ENCODE data around the gene IRAG1.

IRAG1 gene

GRCh38 chr11:10664496-10664895, 29.1 kb downstream of the IRAG1 start:
- DNase-seq = no peak

GRCh38 chr11:10663990-10664389, 29.6 kb downstream of the IRAG1 start:
- DNase-seq = no peak

GRCh38 chr11:10663365-10663764, 30.2 kb downstream of the IRAG1 start:
- no peak for DNase-seq

- no peak for DNase-seq
Observed at GRCh38 chr11:10660323-10660722, 33.2 kb downstream of the IRAG1 start.

DNA sequence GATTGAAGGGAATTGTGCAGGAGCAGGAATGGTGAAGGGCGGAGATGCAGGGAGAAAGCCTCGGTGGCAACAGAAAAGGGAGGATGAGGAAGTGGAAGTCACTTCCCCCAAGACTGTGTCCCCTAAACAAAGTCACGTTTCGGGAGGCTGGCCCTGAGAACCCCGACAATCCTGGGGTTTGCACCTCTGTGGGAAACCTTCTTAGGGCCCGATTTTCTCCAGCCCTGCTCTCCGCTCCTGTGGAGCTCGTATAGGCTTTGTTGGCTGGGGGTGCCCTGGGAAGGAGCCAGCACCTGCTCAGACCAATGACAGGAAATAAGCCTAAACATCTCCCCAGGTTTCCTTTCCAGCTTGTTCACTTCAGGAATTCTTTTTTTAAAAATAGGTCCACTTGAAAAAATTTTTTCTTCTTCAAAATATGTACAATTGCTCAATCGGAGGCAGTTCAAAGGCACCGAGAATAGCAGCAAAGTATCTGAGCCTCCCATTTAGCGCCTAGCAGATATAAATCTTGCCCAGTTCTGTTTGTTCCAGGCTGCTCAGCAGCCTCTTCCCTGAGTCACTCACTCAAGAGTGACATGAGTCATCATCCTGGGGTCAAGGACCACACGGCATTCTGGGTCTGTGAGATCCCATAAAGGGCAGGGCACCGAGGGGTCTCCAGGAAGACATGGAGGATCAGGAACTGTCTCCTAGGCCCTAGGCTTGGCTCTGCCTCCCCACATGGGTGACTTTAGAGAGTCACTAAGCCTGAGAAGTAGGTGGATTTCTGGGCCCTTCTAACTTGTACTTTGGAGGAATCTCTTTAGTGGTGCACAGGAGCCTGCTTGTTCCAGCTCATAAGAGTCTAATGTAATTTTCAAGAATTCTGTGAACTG, 34.0 kb downstream of the IRAG1 start:
- DNase-seq = no peak

GRCh38 chr11:10658621-10659338, 34.8 kb downstream of the IRAG1 start:
- no peak for DNase-seq

- no peak for DNase-seq
Observed at GRCh38 chr11:10657308-10658271, 36.0 kb downstream of the IRAG1 start.

DNA sequence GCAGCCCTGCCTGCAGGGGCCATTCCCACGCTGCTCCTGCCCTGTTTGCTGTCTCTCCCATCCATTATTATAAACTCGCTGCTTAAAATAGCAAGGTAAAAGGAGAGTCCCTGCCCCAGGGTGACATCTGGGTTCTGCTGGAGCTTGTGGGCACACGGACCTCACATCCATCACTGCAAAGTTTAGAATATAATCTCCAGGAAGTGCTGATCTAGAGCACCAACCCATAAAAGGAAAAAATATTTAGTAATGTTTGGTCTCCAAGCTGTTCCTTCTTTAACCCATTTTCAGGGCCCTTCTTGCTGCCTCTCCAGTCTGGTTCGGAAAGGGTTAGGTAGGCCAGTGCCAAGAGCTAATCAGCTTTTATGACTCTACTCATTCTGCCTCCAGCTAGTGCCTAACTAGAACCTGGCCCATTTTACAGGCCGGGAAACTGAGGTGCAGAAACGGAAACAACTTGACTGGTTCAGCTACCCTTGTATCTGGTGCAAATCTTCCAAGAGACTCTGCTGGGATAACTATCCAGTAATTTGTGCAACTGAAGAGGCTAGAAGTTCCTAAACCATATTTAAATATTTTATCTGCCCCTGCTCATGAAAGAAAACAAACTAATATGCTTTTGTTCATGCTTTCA, 37.5 kb downstream of the IRAG1 start:
- DNase-seq = no peak

GRCh38 chr11:10655227-10655626, 38.3 kb downstream of the IRAG1 start:
- DNase-seq = no peak

DNA sequence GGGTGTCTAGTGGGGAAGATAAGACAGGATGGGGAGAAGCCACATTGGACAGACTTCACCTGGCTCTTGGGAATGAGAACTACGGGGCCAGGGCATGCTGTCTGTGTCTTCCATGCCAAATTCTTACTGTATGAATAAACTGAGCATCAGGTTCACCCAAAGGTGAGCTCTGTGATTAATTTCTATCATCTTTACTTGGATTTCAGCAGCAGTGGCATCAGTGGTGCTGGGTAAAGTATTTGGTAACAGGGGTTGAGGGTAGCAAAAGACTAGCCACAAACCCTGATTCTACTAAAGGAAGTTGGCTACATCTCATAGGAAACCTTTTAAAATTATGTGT, 38.8 kb downstream of the IRAG1 start:
- DNase-seq = no peak

DNA sequence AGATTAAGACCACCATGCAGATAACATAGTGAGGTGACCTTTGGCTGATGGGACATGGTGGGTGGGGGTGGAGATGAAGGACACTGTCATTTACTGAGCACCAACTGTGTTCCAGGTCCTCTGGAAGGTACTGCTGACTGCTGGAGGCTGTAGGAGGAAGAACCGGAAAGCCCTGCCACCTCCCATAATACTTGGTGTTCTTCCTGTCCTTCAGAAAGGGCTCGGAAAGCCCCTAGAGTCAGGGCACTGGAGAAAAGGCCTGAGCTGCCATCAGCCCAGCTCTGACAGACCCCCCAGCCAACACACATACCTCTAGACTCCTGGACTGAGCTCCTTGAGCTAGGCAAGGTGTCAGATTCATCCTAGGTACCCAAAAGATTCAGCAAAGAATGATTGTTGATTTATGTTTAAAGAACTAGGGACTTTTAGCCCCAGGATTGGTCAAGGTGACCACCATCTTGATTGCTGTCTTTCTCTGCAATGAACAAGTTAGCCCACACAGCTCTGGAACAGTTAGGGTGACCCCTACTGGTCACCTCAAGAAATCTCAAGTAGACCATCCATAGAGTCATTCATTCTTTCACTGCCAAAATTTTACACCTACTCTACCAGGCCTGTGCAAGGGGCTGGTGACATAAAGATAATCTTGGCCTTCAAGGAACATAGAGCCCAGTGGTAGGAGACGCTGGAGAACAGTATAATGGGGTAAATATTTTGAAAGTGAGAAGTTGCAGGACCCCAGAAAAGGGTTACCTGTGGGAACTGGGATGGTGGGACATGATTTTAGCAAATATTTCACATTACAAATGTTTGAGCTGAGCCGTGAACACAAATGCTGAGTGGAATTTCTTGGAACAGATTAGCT, 39.4 kb downstream of the IRAG1 start:
- DNase-seq = peak; percentile 38

GRCh38 chr11:10653261-10653660, 40.3 kb downstream of the IRAG1 start:
- DNase-seq = no peak

GRCh38 chr11:10651656-10652361, 41.7 kb downstream of the IRAG1 start:
- DNase-seq = no peak

GRCh38 chr11:10650630-10651029, 42.9 kb downstream of the IRAG1 start:
- no peak for DNase-seq

DNA sequence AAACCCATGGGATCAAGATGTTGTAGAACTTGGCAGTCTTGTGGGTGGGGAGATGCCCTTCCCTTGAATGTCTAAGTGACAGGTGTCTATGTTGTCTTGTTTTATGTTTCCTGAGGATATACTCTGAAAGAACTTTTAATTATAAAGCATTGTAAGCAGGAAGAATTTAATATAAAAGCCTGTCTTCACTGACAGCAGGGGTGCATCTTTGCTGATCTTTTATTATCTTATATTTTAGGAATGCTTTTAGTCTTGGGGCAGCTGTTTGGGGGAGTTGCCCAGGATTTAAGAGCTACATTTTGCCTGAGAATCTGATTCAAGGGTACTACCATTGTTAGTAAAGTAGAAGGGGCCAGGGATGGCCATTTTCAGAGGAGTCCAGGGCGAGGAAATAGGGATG, 43.4 kb downstream of the IRAG1 start:
- no peak for DNase-seq

DNA sequence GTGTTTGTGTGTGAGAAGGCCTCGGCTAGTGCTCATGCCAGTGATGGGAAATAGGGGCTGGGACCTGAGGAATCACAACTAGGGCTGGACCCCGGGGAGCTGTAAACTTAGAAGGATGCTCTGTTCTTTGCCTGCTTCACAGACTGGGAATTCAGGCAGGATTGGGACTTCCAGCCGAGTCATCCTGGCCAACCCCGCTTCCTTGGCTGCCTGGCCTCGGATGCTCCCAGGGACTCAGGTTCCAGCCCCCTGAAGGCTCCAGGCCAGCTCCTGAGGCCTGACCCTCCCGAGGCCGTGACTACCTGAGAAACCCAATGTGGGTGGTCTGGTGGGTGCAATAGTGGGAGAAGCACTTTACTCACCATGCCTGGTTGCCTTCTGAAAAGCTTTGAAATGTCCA, 44.7 kb downstream of the IRAG1 start:
- no peak for DNase-seq

DNA sequence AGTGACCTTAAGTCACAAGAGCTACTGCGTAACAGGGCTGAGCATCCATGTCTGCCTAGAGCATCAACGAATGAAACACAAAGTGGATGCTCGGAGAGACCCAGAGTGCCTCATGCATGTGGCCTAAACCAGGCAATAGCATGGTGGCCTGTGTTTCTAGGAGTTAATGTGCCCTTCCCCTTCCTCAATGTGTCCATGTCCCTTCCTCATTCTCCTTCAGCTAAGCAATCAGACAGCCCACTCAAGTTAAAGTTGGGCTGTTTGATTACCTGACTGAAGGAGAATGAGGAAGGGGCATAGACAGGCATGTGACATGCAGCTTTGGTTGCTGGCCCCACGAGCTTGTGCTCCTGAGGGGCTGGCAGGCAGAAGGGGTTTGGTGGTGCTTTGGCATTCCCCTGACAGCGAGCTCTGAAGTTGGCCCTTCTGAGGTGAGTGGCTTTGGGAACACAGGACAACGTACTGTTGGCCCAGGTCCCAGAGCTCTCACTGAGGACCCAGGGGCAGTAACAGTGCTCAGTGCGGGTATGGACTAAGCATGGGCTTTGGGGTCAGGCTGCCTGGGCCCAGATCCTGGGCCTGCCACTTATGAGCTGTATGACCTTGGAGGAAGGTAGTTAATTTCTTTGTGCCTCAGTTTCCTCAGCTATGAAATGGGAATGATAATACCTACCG, 46.7 kb downstream of the IRAG1 start:
- no peak for DNase-seq

GRCh38 chr11:10646005-10646404, 47.5 kb downstream of the IRAG1 start:
- no peak for DNase-seq

- no peak for DNase-seq
Observed at GRCh38 chr11:10645212-10645795, 48.3 kb downstream of the IRAG1 start.
